ENCODE results near the gene EVC2. TPM values are rescaled to one million over a fixed set of nuclear protein-coding genes. Genes with fewer than 3 reads are reported as not detected.

The EVC2 gene
- polyA plus RNA-seq, 3 donors = 0.04 to 0.12 (median 0.08) TPM

DNA sequence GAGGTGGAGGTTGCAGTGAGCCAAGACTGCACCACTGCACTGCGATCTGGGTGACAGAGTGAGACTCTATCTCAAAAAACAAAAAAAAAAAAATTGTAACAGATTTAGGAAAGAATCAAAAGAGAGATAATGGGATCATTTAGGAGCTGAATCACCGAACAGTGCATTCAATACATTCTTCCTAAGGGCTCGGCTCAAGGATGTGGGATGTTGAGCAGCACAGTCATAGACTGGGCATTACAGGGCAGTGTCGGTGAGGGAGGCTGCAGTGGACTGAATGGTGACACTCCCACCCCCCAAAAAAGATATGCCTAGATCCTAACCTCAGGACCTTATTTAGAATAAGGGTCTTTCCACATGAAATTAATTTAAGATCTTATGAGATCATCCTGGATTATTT is 70.0 kb downstream of the EVC2 start:
- TF ChIP-seq, protein P1, sequence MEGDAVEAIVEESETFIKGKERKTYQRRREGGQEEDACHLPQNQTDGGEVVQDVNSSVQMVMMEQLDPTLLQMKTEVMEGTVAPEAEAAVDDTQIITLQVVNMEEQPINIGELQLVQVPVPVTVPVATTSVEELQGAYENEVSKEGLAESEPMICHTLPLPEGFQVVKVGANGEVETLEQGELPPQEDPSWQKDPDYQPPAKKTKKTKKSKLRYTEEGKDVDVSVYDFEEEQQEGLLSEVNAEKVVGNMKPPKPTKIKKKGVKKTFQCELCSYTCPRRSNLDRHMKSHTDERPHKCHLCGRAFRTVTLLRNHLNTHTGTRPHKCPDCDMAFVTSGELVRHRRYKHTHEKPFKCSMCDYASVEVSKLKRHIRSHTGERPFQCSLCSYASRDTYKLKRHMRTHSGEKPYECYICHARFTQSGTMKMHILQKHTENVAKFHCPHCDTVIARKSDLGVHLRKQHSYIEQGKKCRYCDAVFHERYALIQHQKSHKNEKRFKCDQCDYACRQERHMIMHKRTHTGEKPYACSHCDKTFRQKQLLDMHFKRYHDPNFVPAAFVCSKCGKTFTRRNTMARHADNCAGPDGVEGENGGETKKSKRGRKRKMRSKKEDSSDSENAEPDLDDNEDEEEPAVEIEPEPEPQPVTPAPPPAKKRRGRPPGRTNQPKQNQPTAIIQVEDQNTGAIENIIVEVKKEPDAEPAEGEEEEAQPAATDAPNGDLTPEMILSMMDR (IDR thresholded peaks at IDR 0.05) = no peak
- peaks cover 0 to 5% (median 0%) of the 10 kb centered on the region in 7 donors for H3K9me3 Mint-ChIP-seq
- Histone ChIP-seq H3K27ac (ENCODE audit: low read depth in 1 of 2, low read length in 2 of 2) (no peak overlapping the region), H2AFZ (ENCODE audit: insufficient read depth, low read depth, low read length, poor library complexity, severe bottlenecking) (no peak overlapping the region), H3K9me3 (replicated peaks in 1 of 2; ENCODE audit: control insufficient read depth in 1 of 2, insufficient read depth in 1 of 2, low read length in 2 of 2) (no peaks in the 10 kb centered on the region), H3K27me3 (ENCODE audit: control insufficient read depth in 2 of 2, insufficient read depth in 2 of 2, low read length in 2 of 2) (no peaks in the 10 kb centered on the region), H3K4me2 (replicated peaks; ENCODE audit: extremely low read depth, low read length, poor library complexity, severe bottlenecking) (no peak overlapping the region), H3K4me1 (ENCODE audit: control insufficient read depth in 1 of 2, insufficient read depth in 2 of 2, low read length in 2 of 2) (no peaks in the 10 kb centered on the region), H3K4me3 (replicated peaks in 1 of 3; ENCODE audit: low read depth in 2 of 3, low read length in 3 of 3) (no peak overlapping the region), H3K36me3 (replicated peaks in 1 of 2; ENCODE audit: control insufficient read depth in 1 of 2, insufficient read depth in 2 of 2, low read length in 2 of 2) (no peaks in the 10 kb centered on the region), H4K20me1 (ENCODE audit: insufficient read depth, low read length) (no peaks in the 10 kb centered on the region), H3K9ac (ENCODE audit: insufficient read depth, low read length, poor library complexity, severe bottlenecking) (no peak overlapping the region), H3K79me2 (ENCODE audit: insufficient read depth, low read length) (no peaks in the 10 kb centered on the region)
- H3K4me1 Mint-ChIP-seq = no peaks in the 10 kb centered on the region
- intact Hi-C loops (cut with micrococcal nuclease) = no loop called here
- no peaks in the 10 kb centered on the region for H3K27me3 Mint-ChIP-seq (ENCODE audit: low read depth in 3 of 3)
- H3K27ac Mint-ChIP-seq = no peak overlapping the region
- no peaks in the 10 kb centered on the region for H3K36me3 Mint-ChIP-seq
- no CpG with 5 or more reads among the region's 4 CpGs for WGBS (ENCODE audit: insufficient coverage)
- no peak for DNase-seq
- H3K4me3 Mint-ChIP-seq = no peak overlapping the region

DNA sequence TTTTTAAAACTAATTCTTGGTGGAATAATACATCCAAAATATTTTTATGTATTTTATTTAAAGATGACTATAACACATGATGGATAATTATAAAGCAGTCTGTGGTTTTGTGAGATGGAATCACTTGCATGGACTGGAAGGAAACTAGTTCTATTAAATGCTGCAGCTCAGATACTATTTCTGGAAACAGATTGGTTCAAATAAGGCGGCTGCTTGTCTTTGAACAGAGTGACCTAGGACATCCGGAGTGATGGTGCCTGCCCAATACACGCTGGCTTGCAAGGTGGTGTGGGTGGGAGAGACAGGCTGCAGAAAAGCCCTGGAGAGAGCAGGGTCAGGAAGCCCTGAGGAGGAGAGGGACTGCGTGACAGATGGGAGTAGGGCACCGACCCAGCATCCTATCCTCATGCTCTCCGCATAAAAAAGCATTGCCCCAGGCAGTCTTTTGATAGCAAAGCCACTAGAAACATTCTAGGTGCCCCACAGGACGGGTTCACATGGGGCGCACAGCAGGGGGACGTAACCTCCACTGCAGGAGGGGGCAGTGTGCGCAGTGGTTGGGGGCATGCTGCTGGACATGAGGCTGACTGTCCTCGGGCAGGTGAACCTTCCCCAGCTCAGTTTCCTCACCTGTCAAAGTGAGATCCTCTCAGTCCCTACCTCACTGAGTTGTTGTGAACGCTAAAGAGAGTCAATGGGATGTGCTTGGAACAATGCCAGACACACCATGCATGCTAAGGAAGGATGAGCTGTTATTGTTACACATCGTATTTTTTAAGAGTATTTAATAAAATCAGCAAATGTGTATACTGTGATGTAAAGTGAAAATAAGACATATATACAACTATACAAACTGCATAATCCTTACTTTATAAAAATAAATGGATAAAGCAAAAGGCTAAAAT is 71.3 kb downstream of the EVC2 start:
- Mint-ChIP-seq H3K27ac (no peak overlapping the region), H3K4me1 (no peaks in the 10 kb centered on the region), H3K36me3 (no peaks in the 10 kb centered on the region), H3K9me3 (peaks cover 0 to 8% (median 0%) of the 10 kb centered on the region in 7 donors), H3K4me3 (no peak overlapping the region), H3K27me3 (ENCODE audit: low read depth in 3 of 3) (no peaks in the 10 kb centered on the region)
- DNase-seq = no peak
- no peaks in the 10 kb centered on the region for H3K9me3 ChIP-seq (replicated peaks in 1 of 2; ENCODE audit: control insufficient read depth in 1 of 2, insufficient read depth in 1 of 2, low read length in 2 of 2)
- no peaks in the 10 kb centered on the region for H4K20me1 ChIP-seq (ENCODE audit: insufficient read depth, low read length)
- no peaks in the 10 kb centered on the region for H3K36me3 ChIP-seq (replicated peaks in 1 of 2; ENCODE audit: control insufficient read depth in 1 of 2, insufficient read depth in 2 of 2, low read length in 2 of 2)
- no peak overlapping the region for H3K4me3 ChIP-seq (replicated peaks in 1 of 3; ENCODE audit: low read depth in 2 of 3, low read length in 3 of 3)
- no peak overlapping the region for H3K27ac ChIP-seq (ENCODE audit: low read depth in 1 of 2, low read length in 2 of 2)
- WGBS (ENCODE audit: insufficient coverage) = 91% methylated on average over 7 of the region's 13 CpGs
- H3K9ac ChIP-seq (ENCODE audit: insufficient read depth, low read length, poor library complexity, severe bottlenecking) = no peak overlapping the region
- no peaks in the 10 kb centered on the region for H3K27me3 ChIP-seq (ENCODE audit: control insufficient read depth in 2 of 2, insufficient read depth in 2 of 2, low read length in 2 of 2)
- intact Hi-C loops (cut with micrococcal nuclease) = no loop called here
- no peak overlapping the region for H3K4me2 ChIP-seq (replicated peaks; ENCODE audit: extremely low read depth, low read length, poor library complexity, severe bottlenecking)
- TF ChIP-seq, protein P1 (IDR thresholded peaks at IDR 0.05) = no peak
- no peaks in the 10 kb centered on the region for H3K4me1 ChIP-seq (ENCODE audit: control insufficient read depth in 1 of 2, insufficient read depth in 2 of 2, low read length in 2 of 2)
- H2AFZ ChIP-seq (ENCODE audit: insufficient read depth, low read depth, low read length, poor library complexity, severe bottlenecking) = no peak overlapping the region
- no peaks in the 10 kb centered on the region for H3K79me2 ChIP-seq (ENCODE audit: insufficient read depth, low read length)
